ENCODE data around the gene PDE7B.

GRCh38 chr6:136186363-136186762, 334.9 kb downstream of the PDE7B start:
- no peak for TF ChIP-seq CTCF (IDR thresholded peaks at IDR 0.05)
- no peak for TF ChIP-seq POLR2A (IDR thresholded peaks at IDR 0.05)

All from uterus (tissue), 2 donors.